HG02678 (cell line): Measurements from ENCODE around the gene NLGN2.

Experiments used
- ATAC-seq: cut with Tn5 transposase; IDR thresholded peaks from one replicate; pipeline ENCODE4 v1.9.1; 2021; ENCODE audit warnings: mild to moderate bottlenecking, moderate library complexity; ENCODE audit not compliant: unreplicated experiment

The NLGN2 gene

GRCh38 chr17:7463372-7463846, 55.8 kb downstream of the NLGN2 start:
- no peak for ATAC-seq

DNA sequence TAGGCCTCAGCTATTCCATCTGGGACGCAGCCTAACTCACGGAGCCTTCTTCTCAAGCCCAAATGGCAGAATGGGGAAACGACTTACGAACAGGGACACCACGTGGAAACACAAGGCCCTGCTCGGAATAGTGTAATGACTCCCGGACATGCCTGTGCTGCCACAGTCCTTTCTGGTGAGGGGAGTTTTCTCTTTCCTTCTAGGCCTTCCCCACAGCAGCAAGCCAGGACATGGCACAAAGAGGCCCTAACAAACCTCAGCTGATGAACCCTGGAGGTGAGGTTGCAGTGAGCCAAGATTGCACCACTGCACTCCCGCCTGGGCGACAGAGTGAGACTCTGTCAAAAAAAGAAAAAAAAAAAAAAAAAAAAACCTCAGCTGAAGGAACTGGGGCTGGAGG, 56.4 kb downstream of the NLGN2 start:
- ATAC-seq = no peak

DNA sequence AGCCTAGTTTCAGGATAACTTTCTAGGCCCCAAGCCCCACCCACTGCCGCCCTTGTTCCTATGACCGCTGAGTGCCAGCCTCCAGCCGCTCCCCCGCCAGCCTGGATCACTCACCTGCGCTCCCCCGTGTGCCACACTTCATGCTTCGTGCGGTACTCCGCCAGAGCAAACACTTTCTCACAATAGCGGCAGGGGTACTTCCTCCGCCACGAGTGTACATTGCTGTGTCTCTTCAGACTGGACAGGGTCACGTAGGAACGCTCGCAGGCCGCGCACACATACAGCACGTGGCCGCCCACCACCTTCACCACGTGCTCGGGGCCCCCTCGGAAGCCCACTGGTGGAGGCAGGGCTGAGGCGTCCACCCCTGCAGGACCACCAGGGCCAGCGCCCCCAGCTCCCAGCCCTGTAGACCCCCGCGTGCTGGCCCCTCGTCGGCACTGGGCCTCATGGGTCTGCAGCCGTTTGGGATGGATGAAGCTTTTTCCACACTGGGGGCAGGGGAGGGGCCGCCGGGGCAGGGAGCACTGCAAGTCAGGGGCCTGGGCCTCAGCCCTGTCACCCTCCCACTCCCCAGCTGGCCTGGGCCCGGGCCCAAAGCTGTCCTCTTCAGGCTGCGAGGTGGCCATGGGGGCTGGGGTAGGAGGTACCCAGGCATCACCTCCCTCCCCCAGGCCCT, 58.1 kb downstream of the NLGN2 start:
- ATAC-seq = no peak

GRCh38 chr17:7466318-7466638, 58.6 kb downstream of the NLGN2 start:
- no peak for ATAC-seq

DNA sequence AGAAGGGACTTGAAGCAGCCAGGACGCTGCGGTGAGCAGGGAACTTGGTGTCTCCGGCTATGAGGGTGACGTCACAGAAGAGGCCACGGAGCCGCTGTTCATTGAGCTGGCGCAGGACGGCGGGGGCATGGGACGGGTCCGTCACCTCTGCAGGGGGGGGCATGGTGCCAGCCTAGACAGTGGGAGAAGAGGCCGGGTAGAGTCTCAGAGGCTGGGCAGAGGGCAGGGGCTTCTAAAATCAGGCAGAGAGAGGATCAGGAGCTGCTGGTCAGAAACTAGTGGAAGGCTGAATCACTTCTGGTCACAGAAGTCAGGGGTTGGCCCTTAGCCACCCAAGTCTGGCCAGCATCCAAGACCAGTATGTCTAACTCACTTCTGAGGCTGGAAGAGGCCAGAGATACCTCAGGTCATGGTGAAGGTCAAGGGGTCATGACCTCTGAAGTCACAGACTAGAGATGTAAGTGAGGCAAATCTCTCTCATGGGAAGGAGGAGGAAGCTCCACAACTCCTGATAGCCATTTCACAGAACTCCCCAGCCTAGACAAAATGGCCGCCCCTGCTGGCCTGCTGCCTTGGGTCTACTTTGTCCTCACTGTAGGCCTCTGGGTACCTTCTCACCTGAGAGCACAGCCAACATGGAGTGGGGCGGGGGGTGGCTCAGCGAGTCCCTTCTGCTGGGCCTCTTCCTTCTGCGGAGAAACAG, 59.1 kb downstream of the NLGN2 start:
- ATAC-seq = no peak

DNA sequence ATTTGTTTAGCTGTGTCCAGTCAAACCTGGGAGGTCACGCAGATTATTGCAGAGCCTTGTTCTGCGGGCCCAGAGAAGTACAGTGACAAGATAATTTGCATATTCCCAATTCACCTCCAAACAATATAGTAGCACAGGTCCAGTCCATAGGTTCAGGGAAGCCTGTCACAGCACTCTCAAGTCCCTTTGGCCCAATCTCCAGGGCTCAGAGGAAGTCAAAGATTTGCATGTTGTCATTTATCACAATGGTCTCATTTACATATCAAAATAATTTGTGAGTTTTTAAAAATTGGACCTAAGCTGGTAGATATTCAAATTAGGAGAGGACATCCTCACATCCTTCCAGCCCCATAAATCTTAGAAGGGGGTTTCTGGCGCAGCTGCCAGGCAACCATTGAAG, 59.9 kb downstream of the NLGN2 start:
- no peak for ATAC-seq

DNA sequence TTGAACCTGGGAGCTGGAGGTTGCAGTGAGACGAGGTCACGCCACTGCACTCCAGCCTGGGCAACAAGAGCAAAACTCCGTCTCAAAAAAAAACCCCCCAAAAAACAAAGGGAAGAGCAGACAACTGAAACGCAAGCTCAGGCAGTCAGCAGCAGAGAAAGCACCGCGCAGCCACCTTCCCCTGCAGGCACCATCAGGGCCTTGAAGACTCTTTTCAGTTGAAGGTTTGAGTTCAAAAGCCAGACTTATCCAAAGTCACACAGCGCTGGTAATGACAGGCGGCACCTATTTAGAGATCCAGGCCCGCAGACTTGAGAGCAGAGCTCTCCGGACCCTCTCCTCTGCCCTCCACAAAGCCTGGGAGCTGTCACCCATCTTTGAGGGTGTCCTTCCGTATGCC, 60.6 kb downstream of the NLGN2 start:
- ATAC-seq = no peak

DNA sequence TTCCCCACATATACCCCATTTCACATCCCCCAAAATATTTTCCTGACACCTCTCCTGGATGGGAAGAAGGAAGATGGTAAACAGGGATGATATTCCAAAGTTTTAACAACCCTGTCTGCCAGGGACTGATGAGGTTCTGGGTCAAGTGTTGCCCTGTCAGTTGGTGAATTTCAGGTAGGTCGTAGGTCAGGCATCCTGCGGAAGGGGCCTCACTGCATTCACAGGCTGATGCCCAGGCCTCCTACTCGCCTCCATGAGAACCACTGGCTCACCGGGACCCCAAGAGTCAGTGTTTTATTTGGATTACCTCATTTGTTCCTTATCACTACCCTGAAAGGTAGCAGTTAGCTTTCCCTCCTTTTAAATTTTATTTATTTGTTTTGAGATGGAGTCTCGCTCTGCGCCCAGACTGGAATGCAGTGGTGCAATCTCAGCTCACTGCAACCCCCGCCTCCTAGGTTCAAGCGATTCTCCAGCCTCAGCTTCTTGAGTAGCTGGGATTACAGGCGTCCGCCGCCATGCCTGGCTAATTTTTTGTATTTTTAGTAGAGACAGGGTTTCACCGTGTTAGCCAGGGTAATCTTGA, 61.3 kb downstream of the NLGN2 start:
- no peak for ATAC-seq
